Left ventricle myocardium inferior (tissue), 1 donor: Measurements from ENCODE around the gene CELSR2. TPM values are rescaled to one million over a fixed set of nuclear protein-coding genes. Genes with fewer than 3 reads are reported as not detected.
"Not testable (repeated sequence)": the region's sequence is repeated elsewhere in the genome, so short reads cannot be mapped to it uniquely, and the experiment has no call there.

Experiments
- DNase-seq: peaks from one replicate; pipeline ENCODE4 v3.0.0-alpha.2; 2020
- H3K27ac ChIP-seq: fragments of 200-600 bp; replicated peaks from 2 replicates; pipeline ENCODE4 v1.8.0; 2021
- H3K27me3 ChIP-seq: fragments of 200-600 bp; 2 replicates; pipeline ENCODE4 v1.8.0; 2021; ENCODE audit warnings: low read depth
- H3K36me3 ChIP-seq: fragments of 200-600 bp; 2 replicates; pipeline ENCODE4 v1.8.0; 2021
- H3K4me1 ChIP-seq: fragments of 200-600 bp; 2 replicates; pipeline ENCODE4 v1.8.0; 2021
- H3K4me3 ChIP-seq: fragments of 200-600 bp; 2 replicates; pipeline ENCODE4 v1.8.0; 2021; ENCODE audit warnings: mild to moderate bottlenecking, moderate library complexity
- H3K9me3 ChIP-seq: fragments of 200-600 bp; replicated peaks from 2 replicates; pipeline ENCODE4 v1.8.0; 2021
- CTCF ChIP-seq: fragments of 200-600 bp; IDR thresholded peaks from 2 replicates; pipeline ENCODE4 v1.8.0; 2021; ENCODE audit warnings: antibody characterized with exemption, mild to moderate bottlenecking, borderline replicate concordance
- intact Hi-C: fragments of 100-400 bp; cut with micrococcal nuclease; formaldehyde crosslinking; loops from one replicate; pipeline ENCODE4 v1.11.0; 2022
- total RNA-seq: library from RNA; stranded (reverse); fragmentation: NEBNext Ultra II Directional; extraction: Animal tissue kit (Norgen Biotek cat#: 25700); gene quantifications from one replicate; pipeline ENCODE4 v1.2.1, GENCODE V29; 2021
- donor health status: DM: no; HTN: yes; CAD: no; lungs with severe emphysema.

CELSR2 gene
- total RNA-seq, 1 donor from 2014 or later = 4.2 TPM

- intact Hi-C loops = loop anchor here (5.0 kb wide), 1 partner anchor 115 kb away; the partner anchor contains the start of gene SORT1
- peaks cover 35% of the 10 kb centered on the region for H3K4me1 ChIP-seq
- no peak for TF ChIP-seq CTCF
- H3K27me3 ChIP-seq = no peaks in the 10 kb centered on the region
- no peaks in the 10 kb centered on the region for H3K36me3 ChIP-seq
- peak overlapping the region; percentile 90 for H3K27ac ChIP-seq
- no peak for DNase-seq
- no peaks in the 10 kb centered on the region for H3K9me3 ChIP-seq
- peak overlapping the region; percentile 75 for H3K4me3 ChIP-seq
Measured at GRCh38 chr1:109281680-109282496, 32.5 kb downstream of the CELSR2 start.

GRCh38 chr1:109282497-109282951 is 33.2 kb downstream of the CELSR2 start:
- peaks cover 30% of the 10 kb centered on the region for H3K4me1 ChIP-seq

DNA sequence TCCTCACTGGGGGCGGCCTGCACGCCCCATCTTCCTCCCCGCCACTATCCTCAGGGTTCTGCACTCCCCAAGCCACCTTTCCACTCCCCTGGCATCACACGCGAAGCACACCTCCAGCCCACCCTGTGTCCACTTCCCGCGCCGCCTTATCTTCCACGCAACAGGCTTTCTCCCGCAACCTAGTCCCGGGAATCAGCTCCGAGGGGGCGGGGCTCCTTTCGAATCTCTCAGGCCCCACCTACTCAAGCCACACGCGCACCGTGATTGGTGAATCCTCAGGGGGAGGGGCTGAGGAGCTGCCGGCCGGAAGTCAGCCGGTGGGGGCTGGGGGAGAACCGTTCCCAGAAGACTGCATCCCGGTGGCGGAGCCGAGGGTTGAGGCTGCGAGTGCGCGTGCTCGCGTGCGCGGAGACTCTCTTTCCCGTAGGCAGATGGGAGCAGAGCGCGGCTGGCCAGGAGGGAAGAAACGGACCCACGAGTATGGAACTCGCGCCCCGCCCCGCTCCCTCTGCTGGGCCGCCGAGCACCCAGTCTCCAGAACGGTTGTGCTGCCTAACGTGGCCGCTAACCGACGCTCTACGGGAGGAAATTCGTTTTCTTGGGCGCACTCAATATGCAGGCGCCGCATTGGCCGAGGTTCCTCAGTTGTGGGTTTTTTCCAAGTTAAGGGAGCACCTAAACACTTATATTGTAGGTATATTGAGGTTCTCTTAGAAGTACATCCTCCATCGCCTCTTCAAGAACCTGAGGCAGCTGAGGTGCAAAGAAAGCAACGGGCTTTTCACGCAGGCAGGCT is 33.8 kb downstream of the CELSR2 start, which contains the start of gene PSRC1:
PSRC1 (minus strand) TSS at position 194 of the 796 bp plus-strand sequence.
- intact Hi-C loops = loop anchor here (5.0 kb wide), 1 partner anchor 114 kb away; the partner anchor contains the start of gene SORT1
- peak; percentile 71 for TF ChIP-seq CTCF
- H3K4me1 ChIP-seq = peaks cover 29% of the 10 kb centered on the region

More at GRCh38 chr1:109282497-109282951, 33.2 kb downstream of the CELSR2 start:
- Histone ChIP-seq H3K9me3 (no peaks in the 10 kb centered on the region), H3K27ac (peak overlapping the region; percentile 90), H3K4me3 (peak overlapping the region; percentile 75), H3K27me3 (no peaks in the 10 kb centered on the region), H3K36me3 (no peaks in the 10 kb centered on the region)
- no peak for TF ChIP-seq CTCF
- no peak for DNase-seq
- intact Hi-C loops = loop anchor here (5.0 kb wide), 1 partner anchor 115 kb away; the partner anchor contains the start of gene SORT1

DNA sequence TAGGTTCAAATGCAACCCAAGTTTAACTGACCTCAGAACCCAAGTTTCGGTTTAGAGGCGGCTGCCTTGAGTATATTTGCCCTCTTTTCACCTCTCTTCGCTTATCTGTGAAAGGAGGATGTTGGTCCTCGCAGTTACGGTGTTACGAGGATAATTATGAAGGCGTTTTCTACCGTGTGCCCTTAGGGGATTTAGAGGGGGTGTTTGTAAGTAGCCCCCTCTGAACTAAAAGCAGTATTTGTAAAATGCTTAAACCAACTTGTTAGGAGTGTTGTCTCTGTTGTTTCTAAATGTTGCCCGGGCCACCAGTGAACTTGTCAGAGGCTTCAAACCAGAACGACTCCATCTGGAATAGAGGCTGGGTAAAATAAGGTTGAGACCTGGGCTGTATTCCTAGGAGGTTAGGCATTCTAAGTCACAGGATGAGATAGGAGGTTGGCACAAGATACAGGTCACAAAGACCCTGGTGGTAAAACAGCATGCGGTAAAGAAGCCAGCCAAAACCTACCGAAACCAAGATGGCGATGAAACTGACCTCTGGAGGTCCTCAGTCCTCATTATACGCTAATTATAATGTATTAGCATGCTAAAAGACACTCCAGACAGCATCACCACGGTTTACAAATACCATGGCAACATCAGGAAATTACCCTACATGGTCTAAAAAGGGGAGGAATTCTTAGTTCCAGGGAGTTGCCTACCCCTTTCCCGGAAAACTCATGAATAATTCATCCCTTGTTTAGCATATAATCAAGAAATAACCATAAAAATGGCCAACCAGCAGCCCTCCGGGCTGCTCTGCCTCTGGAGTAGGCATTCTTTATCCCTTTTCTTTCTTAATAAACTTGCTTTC is 34.6 kb downstream of the CELSR2 start:
- H3K4me1 ChIP-seq = peaks cover 29% of the 10 kb centered on the region
- H3K36me3 ChIP-seq = no peaks in the 10 kb centered on the region

More for the DNA sequence above, 33.8 kb downstream of the CELSR2 start, which contains the start of gene PSRC1:
- peak within 1 kb of the TSS; percentile 75 for H3K4me3 ChIP-seq
- peak; percentile 95 for DNase-seq
- H3K27me3 ChIP-seq = no peaks in the 10 kb centered on the region
- H3K27ac ChIP-seq = peak within 1 kb of the TSS; percentile 90
- H3K9me3 ChIP-seq = no peaks in the 10 kb centered on the region
- H3K36me3 ChIP-seq = no peaks in the 10 kb centered on the region

DNA sequence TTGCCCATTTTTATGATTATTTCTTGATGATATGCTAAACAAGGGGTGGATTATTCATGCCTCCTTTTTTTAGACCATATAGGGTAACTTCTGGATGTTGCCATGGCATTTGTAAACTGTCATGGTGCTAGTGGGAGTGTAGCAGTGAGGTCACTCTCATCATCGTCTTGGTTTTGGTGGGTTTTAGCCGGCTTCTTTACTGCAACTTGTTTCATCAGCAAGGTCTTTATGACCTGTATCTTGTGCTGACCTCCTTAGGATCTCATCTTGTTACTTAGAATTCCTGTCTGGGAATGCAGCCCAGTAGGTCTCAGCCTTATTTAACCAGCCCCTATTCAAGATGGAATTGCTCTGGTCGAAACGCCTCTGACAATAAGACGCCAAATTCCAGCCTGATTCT is 37.4 kb downstream of the CELSR2 start:
- H3K4me3 ChIP-seq, H3K27ac ChIP-seq, intact Hi-C loops, DNase-seq, H3K27me3 ChIP-seq, H3K9me3 ChIP-seq, H3K36me3 ChIP-seq: not testable (repeated sequence)
- H3K4me1 ChIP-seq = peaks cover 27% of the 10 kb centered on the region

More for the DNA sequence above, 34.6 kb downstream of the CELSR2 start:
- Histone ChIP-seq H3K9me3 (no peaks in the 10 kb centered on the region), H3K27ac (peak overlapping the region; percentile 90), H3K27me3 (no peaks in the 10 kb centered on the region), H3K4me3 (peak overlapping the region; percentile 75)
- intact Hi-C loops = loop anchor here (5.0 kb wide), 1 partner anchor 113 kb away; the partner anchor contains the start of gene SORT1
- no peak for TF ChIP-seq CTCF
- no peak for DNase-seq
